CD4-positive, alpha-beta T cell treated with Interleukin-2 at 100 ng/mL for 4 hours (primary cell): Measurements from ENCODE around the gene ZFYVE28.
"Not testable (repeated sequence)": the region's sequence is repeated elsewhere in the genome, so short reads cannot be mapped to it uniquely, and the experiment has no call there.

ENCODE experiments used
- DNase-seq: peaks from one replicate; pipeline ENCODE4 v3.0.0-alpha.2; 2020; ENCODE audit warnings: low spot score

ZFYVE28 gene

GRCh38 chr4:2446656-2447564, 28.5 kb upstream of the ZFYVE28 start:
- no peak for DNase-seq

- DNase-seq, result no peak
These were observed 27.1 kb upstream of the ZFYVE28 start for GRCh38 chr4:2445571-2445970.

- DNase-seq, result no peak
These were observed 26.7 kb upstream of the ZFYVE28 start for GRCh38 chr4:2445130-2445529.

- DNase-seq, result no peak
These were observed 25.7 kb upstream of the ZFYVE28 start for GRCh38 chr4:2443956-2444740.

- no peak for DNase-seq
These were observed 24.8 kb upstream of the ZFYVE28 start for GRCh38 chr4:2443061-2443730.

- no peak for DNase-seq
These were observed 23.9 kb upstream of the ZFYVE28 start for GRCh38 chr4:2442175-2442993.

- DNase-seq, result peak; percentile 71
These were observed 23.1 kb upstream of the ZFYVE28 start for GRCh38 chr4:2441393-2442174.

- no peak for DNase-seq
These were observed 20.6 kb upstream of the ZFYVE28 start for GRCh38 chr4:2438822-2439718.

GRCh38 chr4:2437475-2438215, 19.2 kb upstream of the ZFYVE28 start:
- DNase-seq, result no peak

GRCh38 chr4:2436761-2437474, 18.5 kb upstream of the ZFYVE28 start:
- no peak for DNase-seq

- DNase-seq, result no peak
These were observed 17.9 kb upstream of the ZFYVE28 start for GRCh38 chr4:2436301-2436700.

- DNase-seq, result no peak
These were observed 16.0 kb upstream of the ZFYVE28 start for GRCh38 chr4:2434420-2434819.

- no peak for DNase-seq
These were observed 15.3 kb upstream of the ZFYVE28 start for GRCh38 chr4:2433609-2434350.

GRCh38 chr4:2432991-2433530, 14.6 kb upstream of the ZFYVE28 start:
- no peak for DNase-seq

- DNase-seq, result no peak
These were observed 13.6 kb upstream of the ZFYVE28 start for GRCh38 chr4:2432004-2432403.

GRCh38 chr4:2429945-2430757, 11.7 kb upstream of the ZFYVE28 start:
- not testable (repeated sequence) for DNase-seq
